Activated CD4-positive, alpha-beta T cell treated with anti-CD3 and anti-CD28 coated beads, Interleukin-2, amount 50 U/mL, for 1 hour (primary cell): ENCODE measurements around the gene MYT1.

Experiments
- DNase-seq: peaks from one replicate; pipeline ENCODE4 v3.0.0-alpha.2; 2020

Gene MYT1

GRCh38 chr20:64196309-64196708 lies 32.1 kb downstream of the MYT1 start:
- no peak for DNase-seq

- DNase-seq = no peak
Measured at GRCh38 chr20:64196847-64197306, 32.6 kb downstream of the MYT1 start.

- DNase-seq = no peak
Measured at GRCh38 chr20:64198347-64198746, 34.1 kb downstream of the MYT1 start.

- no peak for DNase-seq
Measured at GRCh38 chr20:64199395-64199794, 35.1 kb downstream of the MYT1 start.

GRCh38 chr20:64200740-64201139 lies 36.5 kb downstream of the MYT1 start:
- DNase-seq = no peak

GRCh38 chr20:64201653-64202052 lies 37.4 kb downstream of the MYT1 start:
- DNase-seq = no peak

- DNase-seq = no peak
Measured at GRCh38 chr20:64203037-64203777, 39.0 kb downstream of the MYT1 start.

- DNase-seq = no peak
Measured at GRCh38 chr20:64205611-64206026, 41.4 kb downstream of the MYT1 start.

GRCh38 chr20:64206614-64207013 lies 42.4 kb downstream of the MYT1 start:
- no peak for DNase-seq

- no peak for DNase-seq
Measured at GRCh38 chr20:64207641-64208590, 43.7 kb downstream of the MYT1 start.

GRCh38 chr20:64209148-64209547 lies 44.9 kb downstream of the MYT1 start:
- no peak for DNase-seq

GRCh38 chr20:64210656-64211369 lies 46.6 kb downstream of the MYT1 start:
- no peak for DNase-seq

- DNase-seq = no peak
Measured at GRCh38 chr20:64211874-64212658, 47.8 kb downstream of the MYT1 start.

GRCh38 chr20:64212755-64213154 lies 48.5 kb downstream of the MYT1 start:
- DNase-seq = no peak

GRCh38 chr20:64214113-64214512 lies 49.9 kb downstream of the MYT1 start:
- no peak for DNase-seq

- no peak for DNase-seq
Measured at GRCh38 chr20:64214952-64215351, 50.7 kb downstream of the MYT1 start.

GRCh38 chr20:64216036-64216435 lies 51.8 kb downstream of the MYT1 start:
- no peak for DNase-seq

GRCh38 chr20:64216910-64217309 lies 52.7 kb downstream of the MYT1 start:
- DNase-seq = no peak

GRCh38 chr20:64217539-64218221 lies 53.4 kb downstream of the MYT1 start:
- no peak for DNase-seq

- DNase-seq = no peak
Measured at GRCh38 chr20:64219202-64219601, 55.0 kb downstream of the MYT1 start.

GRCh38 chr20:64219730-64220129 lies 55.5 kb downstream of the MYT1 start:
- no peak for DNase-seq

GRCh38 chr20:64220420-64220819 lies 56.2 kb downstream of the MYT1 start:
- DNase-seq = no peak
